Coronary artery (tissue), 2 donors: Measurements from ENCODE around the gene ARHGAP22.

Experiments used
- DNase-seq: peaks from one replicate; pipeline ENCODE4 v3.0.0-alpha.2; 2017; ENCODE audit warnings: low spot score
- H3K27ac ChIP-seq, 2 donors: fragments of 200-600 bp; sonication (generic); one replicate each; pipeline ENCODE4 v1.5.1; 2016 to 2019
- H3K4me3 ChIP-seq: fragments of 200-600 bp; sonication (generic); 2 replicates; pipeline ENCODE4 v1.5.1; 2016; ENCODE audit warnings: mild to moderate bottlenecking, moderate library complexity
- TF ChIP-seq, protein P1 (sequence below): fragments of 200-600 bp; sonication (generic); IDR thresholded peaks from one replicate; pipeline ENCODE4 v1.5.1; 2019; ENCODE audit warnings: antibody characterized with exemption

The ARHGAP22 gene

DNA sequence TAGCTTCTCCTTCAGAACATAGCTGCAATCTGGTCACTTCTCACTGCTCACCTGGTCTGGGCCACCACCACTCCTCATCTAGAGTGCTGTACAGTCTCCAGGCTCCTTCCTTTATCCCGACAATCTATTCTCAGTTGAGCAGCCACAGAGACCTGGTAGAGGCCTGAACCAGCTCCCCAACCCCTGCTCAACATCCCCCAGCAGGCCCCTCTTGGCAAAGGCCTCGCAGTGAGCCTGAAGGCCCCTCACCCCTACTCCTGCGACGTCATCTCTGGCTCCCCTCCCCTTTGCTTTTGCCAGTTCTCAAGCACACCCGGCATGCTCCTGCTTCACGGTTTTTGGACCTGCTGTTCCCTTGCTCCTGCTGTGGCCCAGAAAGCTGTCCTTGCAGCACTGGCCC lies 113.9 kb downstream of the ARHGAP22 start:
- TF ChIP-seq, protein P1, sequence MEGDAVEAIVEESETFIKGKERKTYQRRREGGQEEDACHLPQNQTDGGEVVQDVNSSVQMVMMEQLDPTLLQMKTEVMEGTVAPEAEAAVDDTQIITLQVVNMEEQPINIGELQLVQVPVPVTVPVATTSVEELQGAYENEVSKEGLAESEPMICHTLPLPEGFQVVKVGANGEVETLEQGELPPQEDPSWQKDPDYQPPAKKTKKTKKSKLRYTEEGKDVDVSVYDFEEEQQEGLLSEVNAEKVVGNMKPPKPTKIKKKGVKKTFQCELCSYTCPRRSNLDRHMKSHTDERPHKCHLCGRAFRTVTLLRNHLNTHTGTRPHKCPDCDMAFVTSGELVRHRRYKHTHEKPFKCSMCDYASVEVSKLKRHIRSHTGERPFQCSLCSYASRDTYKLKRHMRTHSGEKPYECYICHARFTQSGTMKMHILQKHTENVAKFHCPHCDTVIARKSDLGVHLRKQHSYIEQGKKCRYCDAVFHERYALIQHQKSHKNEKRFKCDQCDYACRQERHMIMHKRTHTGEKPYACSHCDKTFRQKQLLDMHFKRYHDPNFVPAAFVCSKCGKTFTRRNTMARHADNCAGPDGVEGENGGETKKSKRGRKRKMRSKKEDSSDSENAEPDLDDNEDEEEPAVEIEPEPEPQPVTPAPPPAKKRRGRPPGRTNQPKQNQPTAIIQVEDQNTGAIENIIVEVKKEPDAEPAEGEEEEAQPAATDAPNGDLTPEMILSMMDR, result no peak
- Histone ChIP-seq H3K27ac (no peak overlapping the region), H3K4me3 (no peak overlapping the region)
- DNase-seq, result peak; percentile 64

DNA sequence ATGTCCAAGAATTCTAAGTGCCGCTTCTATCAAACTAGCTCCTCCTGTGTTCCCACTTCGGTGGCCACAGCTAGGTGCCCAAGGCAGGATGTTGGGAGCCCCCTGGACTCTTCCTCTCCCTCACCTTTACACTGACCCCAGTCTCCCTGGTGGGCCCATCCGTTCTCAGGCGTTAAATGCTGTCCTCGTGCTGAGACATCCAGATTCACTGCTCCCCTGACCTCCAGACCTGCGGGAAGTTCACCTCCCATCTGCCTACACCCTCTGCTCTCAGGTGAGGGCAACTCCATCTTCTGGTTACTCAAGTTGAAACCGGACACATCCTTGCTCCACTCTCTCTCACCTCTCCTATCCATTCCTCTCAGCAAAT lies 114.3 kb downstream of the ARHGAP22 start:
- DNase-seq, result no peak
- Histone ChIP-seq H3K27ac (no peak overlapping the region), H3K4me3 (no peak overlapping the region)
- TF ChIP-seq, protein P1, result no peak

- H3K4me3 ChIP-seq, result no peak overlapping the region
- no peak overlapping the region for H3K27ac ChIP-seq
- TF ChIP-seq, protein P1, result no peak
- no peak for DNase-seq
Measured at GRCh38 chr10:48489099-48489498, 115.8 kb downstream of the ARHGAP22 start.

DNA sequence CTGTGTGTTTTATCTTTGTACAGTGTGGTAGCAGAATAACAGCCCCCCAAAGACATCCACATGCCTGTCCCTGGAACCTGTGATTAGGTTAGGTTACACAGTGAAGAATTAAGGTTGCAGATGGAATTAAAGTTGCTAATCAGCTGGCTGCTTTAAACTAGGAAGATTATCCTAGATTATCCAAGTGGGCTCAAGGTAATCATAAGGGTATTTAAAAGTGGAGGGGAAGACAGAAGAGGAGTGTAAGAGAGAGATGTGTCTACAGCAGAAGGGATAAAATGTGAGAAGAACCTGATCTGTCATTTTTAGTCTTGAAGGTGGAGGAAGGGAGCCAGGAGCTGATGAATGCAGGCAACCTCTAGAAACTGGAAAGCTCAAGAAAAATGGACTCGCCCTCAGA lies 117.6 kb downstream of the ARHGAP22 start:
- no peak overlapping the region for H3K4me3 ChIP-seq
- H3K27ac ChIP-seq, result no peak overlapping the region
- TF ChIP-seq, protein P1, result no peak
- no peak for DNase-seq

- TF ChIP-seq, protein P1, result no peak
- DNase-seq, result no peak
- Histone ChIP-seq H3K27ac (no peak overlapping the region), H3K4me3 (no peak overlapping the region)
Measured at GRCh38 chr10:48485711-48486110, 119.2 kb downstream of the ARHGAP22 start.

GRCh38 chr10:48484911-48485310 lies 120.0 kb downstream of the ARHGAP22 start:
- no peak overlapping the region for H3K4me3 ChIP-seq
- TF ChIP-seq, protein P1, result no peak
- no peak for DNase-seq
- no peak overlapping the region for H3K27ac ChIP-seq

DNA sequence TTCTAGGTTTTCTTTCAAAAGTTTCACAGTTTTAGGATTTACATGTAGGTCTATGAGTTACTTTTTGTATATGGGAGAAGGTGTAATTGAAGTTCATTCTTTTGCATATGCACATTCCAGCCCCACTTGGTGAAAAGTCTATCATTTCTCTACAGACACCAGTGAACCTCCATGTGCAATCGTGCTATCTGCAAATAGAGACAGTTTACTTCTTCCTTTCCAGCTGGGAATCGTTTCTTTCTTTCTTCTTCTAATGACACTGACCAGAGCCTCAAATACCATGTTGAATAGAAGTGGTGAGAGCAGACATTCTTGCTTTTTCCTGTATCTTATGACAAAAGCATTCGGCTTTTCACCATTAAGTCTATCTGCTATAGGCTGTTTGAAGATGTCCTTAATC lies 122.7 kb downstream of the ARHGAP22 start:
- Histone ChIP-seq H3K27ac (no peak overlapping the region), H3K4me3 (no peak overlapping the region)
- TF ChIP-seq, protein P1, result no peak
- DNase-seq, result no peak
